ENCODE measurements around the gene C15orf39. TPM values are rescaled to one million over a fixed set of nuclear protein-coding genes. Genes with fewer than 3 reads are reported as not detected.

C15orf39 gene
- total and polyA plus RNA-seq, 2 of the 13 experiments (the other 11 are each of a cell fraction or from before 2014, with no cell fraction given) = 6.2 to 13.5 TPM

- TF ChIP-seq ZBTB33 (CRISPR knock-in tag; IDR thresholded peaks at IDR 0.05) = peak; percentile 63
- peak; percentile 90 for TF ChIP-seq ZNF281 (CRISPR knock-in tag; IDR thresholded peaks at IDR 0.05; ENCODE audit: borderline replicate concordance)
- TF ChIP-seq SIN3B (IDR thresholded peaks at IDR 0.05; ENCODE audit: low read length) = no peak
- peak; percentile 60; the same call in 1 of the 2 replicates for TF ChIP-seq ZNF317 (CRISPR knock-in tag; IDR thresholded peaks at IDR 0.05)
- TF ChIP-seq ARID5B (CRISPR knock-in tag; IDR thresholded peaks at IDR 0.05) = peak; percentile 49; the same call in 1 of the 2 replicates
- TF ChIP-seq FOSL2 (CRISPR knock-in tag; IDR thresholded peaks at IDR 0.05) = peak; percentile 76
- 0 out of 2 replicates have a peak, but pooled peaks have one; percentile 59 for TF ChIP-seq HNRNPL (IDR thresholded peaks at IDR 0.05; ENCODE audit: low read depth, low read length)
- TF ChIP-seq SMC3 (IDR thresholded peaks at IDR 0.05; ENCODE audit: low read length) = peak; percentile 74
- 0 out of 2 replicates have a peak, but pooled peaks have one; percentile 34 for TF ChIP-seq STAT6 (CRISPR knock-in tag; IDR thresholded peaks at IDR 0.05; ENCODE audit: borderline replicate concordance)
- TF ChIP-seq ZNF280B (CRISPR knock-in tag; IDR thresholded peaks at IDR 0.05; ENCODE audit: borderline replicate concordance) = peak; percentile 74; the same call in 1 of the 2 replicates
- 0 out of 2 replicates have a peak, but pooled peaks have one; percentile 41 for TF ChIP-seq ESRRA (CRISPR knock-in tag; IDR thresholded peaks at IDR 0.05; ENCODE audit: low read depth)
- TF ChIP-seq ZNF33A (CRISPR knock-in tag; IDR thresholded peaks at IDR 0.05; ENCODE audit: borderline replicate concordance) = 0 out of 2 replicates have a peak, but pooled peaks have one; percentile 73
- TF ChIP-seq ZNF883 (CRISPR knock-in tag; IDR thresholded peaks at IDR 0.05; ENCODE audit: not compliant biosample characterization) = no peak
Observed at GRCh38 chr15:75204340-75205063, 2.8 kb downstream of the C15orf39 start (continued).

Data from HepG2 (cell line).